ENCODE data around the gene APBA2.

DNA sequence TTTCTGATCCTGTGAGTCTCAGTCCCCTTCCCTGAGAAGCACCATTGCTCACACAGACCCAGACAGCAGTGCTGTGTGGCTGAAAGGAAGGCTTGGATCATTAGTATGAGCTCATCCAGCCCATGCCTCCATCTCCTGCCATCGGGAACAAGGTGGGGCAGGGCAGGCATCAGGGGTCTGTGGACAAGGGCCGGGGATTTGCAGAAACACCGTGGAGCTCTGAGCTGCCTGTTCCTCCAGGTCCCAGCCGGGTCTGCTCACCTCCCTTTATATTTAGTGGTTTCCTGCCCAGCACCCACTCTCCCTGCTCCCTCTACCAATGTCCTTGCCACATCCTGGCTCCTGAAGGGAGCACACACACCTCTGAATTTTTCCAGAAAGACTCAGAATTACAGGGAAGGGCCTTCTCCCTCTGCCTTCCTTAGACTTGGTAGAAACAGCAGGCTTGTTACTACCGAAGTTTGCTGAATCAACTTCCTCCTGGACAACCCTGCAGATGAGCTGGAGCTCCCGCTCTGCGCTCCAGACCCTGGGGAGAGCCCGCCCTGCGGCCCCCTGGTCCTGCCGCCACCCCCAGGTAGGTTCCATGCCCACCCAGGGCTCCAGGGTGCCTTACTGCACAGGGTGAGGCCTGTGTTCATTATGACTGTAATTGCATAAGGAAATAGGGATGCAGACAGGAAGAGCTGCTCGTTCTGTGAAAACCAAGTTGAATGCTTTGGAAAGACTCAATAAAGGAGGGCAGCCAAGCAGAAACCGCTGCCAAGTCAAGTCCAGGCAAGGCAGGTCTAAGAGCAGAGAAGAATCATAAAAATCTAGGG, 255.7 kb downstream of the APBA2 start:
- TF ChIP-seq, protein P1, sequence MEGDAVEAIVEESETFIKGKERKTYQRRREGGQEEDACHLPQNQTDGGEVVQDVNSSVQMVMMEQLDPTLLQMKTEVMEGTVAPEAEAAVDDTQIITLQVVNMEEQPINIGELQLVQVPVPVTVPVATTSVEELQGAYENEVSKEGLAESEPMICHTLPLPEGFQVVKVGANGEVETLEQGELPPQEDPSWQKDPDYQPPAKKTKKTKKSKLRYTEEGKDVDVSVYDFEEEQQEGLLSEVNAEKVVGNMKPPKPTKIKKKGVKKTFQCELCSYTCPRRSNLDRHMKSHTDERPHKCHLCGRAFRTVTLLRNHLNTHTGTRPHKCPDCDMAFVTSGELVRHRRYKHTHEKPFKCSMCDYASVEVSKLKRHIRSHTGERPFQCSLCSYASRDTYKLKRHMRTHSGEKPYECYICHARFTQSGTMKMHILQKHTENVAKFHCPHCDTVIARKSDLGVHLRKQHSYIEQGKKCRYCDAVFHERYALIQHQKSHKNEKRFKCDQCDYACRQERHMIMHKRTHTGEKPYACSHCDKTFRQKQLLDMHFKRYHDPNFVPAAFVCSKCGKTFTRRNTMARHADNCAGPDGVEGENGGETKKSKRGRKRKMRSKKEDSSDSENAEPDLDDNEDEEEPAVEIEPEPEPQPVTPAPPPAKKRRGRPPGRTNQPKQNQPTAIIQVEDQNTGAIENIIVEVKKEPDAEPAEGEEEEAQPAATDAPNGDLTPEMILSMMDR (IDR thresholded peaks at IDR 0.05; ENCODE audit: borderline replicate concordance, extremely low read depth, low read length, poor library complexity, severe bottlenecking), result no peak
- TF ChIP-seq EZH2 (IDR thresholded peaks at IDR 0.05; ENCODE audit: borderline replicate concordance, low read depth, low read length, severe bottlenecking), result no peak

Measured in DND-41 (cell line).